ENCODE measurements around the gene HEBP1.

Gene HEBP1

DNA sequence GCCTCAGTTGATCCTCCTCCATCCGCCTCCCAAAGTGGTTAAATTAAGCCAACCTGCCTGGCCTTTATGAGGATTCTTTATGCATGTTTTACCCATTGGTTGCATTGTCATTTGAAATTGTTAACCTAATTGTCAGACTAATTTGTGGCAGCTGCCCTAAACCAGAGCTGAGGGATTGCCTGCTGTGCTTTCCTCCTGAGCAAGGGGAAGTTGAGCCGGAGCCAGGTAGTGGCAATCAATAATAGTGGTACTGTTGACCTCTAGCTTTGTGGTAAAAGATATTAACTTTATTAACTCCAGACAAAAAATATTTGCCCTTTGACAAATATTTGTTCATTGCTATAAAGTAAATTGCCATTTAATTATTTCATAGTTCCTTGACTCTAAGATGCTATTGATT lies 5.6 kb upstream of the HEBP1 start:
- TF ChIP-seq CTCF (IDR thresholded peaks at IDR 0.05; ENCODE audit: low read depth, low read length): no peak
- no peak for DNase-seq (ENCODE audit: low read depth in 2 of 2)
- no peak overlapping the region for H3K4me3 ChIP-seq (replicated peaks in 1 of 2; ENCODE audit: low read depth in 2 of 2, low read length in 2 of 2)

GRCh38 chr12:13004986-13005385 lies 4.9 kb upstream of the HEBP1 start:
- TF ChIP-seq CTCF (IDR thresholded peaks at IDR 0.05; ENCODE audit: low read depth, low read length): no peak
- DNase-seq (ENCODE audit: low read depth in 2 of 2): no peak
- no peak overlapping the region for H3K4me3 ChIP-seq (replicated peaks in 1 of 2; ENCODE audit: low read depth in 2 of 2, low read length in 2 of 2)

DNA sequence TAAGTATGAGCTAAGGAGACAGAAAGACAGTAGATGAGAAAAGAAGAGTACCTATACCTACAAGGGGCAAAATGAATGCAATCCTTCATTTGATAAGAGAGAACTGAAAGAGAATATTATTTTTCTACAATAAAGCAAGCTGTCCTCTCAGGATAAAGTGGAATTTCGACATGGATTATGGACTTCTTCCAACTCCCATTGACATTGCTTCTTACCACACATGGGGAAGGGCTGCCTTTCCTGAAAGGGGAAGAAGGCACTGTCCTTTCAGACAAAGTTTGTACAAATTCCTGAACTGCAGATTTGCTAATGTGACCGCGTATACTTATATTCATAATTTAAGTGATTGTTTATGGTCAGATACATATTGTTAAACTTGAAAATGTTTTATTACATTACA lies 4.3 kb upstream of the HEBP1 start:
- DNase-seq (ENCODE audit: low read depth in 2 of 2): peak in 1 of 2 donors; percentile 64
- no peak for TF ChIP-seq CTCF (IDR thresholded peaks at IDR 0.05; ENCODE audit: low read depth, low read length)
- H3K4me3 ChIP-seq (replicated peaks in 1 of 2; ENCODE audit: low read depth in 2 of 2, low read length in 2 of 2): no peak overlapping the region

DNA sequence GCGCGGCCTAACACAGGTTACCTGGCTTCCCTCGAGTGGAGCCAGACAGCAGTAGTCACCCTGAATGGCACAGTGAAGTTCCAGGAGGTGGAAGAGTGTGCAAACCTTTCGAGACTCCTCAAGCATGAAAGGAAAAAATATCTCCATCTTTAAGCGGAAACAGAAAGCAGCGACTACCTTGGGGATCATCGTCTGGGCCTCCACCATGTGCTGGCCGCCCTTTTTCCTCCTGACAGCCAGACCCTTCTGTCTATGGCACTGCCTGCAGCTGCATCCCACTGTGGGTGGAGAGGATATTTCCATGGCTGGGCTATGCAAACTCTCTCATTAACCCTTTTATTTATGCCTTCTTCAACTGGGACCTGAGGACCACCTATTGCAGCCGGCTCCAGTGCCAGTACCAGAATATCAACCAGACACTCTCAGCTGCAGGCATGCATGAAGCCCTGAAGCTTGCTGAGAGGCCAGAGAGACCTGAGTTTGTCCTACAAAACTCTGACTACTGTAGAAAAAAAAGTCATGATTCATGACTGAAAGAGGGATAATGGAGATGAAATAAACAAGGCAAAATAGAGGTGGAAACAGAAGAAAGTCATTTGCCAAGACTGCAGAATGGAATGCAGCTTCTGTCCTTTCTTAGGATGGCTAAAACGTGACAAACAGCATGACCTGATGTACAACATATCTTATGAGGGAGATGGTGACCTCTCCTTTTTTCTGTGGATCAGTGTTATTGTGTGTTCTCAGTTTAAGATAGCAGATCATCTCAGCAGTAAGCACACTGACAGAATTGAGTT lies 2.4 kb upstream of the HEBP1 start:
- no peak for TF ChIP-seq CTCF (IDR thresholded peaks at IDR 0.05; ENCODE audit: low read depth, low read length)
- no peak overlapping the region for H3K4me3 ChIP-seq (replicated peaks in 1 of 2; ENCODE audit: low read depth in 2 of 2, low read length in 2 of 2)
- no peak for DNase-seq (ENCODE audit: low read depth in 2 of 2)

- no peak for TF ChIP-seq CTCF (IDR thresholded peaks at IDR 0.05; ENCODE audit: low read depth, low read length)
- DNase-seq (ENCODE audit: low read depth in 2 of 2): no peak
- peak overlapping the region; percentile 57 to 94 for H3K4me3 ChIP-seq (replicated peaks in 1 of 2; ENCODE audit: low read depth in 2 of 2, low read length in 2 of 2)
Measured at GRCh38 chr12:13001775-13002040, 1.6 kb upstream of the HEBP1 start.

DNA sequence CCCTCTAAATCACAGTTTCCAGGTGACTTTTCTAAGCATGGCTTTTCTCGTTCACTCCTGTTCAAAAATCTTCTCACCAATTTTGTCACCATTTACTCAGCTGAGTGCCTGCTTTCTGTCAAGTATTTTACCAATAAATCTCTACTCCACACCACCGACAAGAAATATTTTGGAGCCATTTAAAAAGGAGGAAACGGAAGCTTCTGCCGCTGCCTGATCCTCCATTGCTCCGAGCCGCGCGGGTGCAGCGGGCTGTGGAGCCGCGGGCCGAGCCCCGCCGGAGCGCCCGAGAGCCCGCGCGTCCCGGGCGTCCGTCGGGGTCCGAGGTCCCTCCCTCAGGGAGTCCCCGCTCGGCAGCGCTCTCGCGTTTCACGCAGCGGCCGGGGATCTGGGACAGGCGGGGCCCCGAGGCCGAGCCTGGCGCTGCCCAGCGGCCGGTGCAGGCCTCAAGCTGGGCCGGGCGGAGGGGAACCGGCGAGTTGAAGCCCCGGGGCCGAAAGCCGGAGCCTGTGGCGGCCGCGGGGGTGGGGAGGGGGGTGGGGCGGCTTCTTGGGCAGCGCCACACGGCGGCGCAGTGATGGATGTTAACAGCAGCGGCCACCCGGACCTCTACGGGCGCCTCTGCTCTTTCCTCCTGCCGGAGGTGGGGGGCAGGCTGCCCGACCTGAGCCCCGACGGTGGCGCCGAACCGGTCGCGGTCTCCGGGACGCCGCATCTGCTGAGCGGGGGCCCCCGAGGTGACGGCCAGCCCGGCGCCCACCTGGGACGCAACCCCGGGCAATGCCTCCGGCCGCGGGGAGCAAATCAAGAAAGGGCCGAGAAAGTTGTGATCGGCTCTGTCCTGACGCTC lies 1.1 kb upstream of the HEBP1 start:
- H3K4me3 ChIP-seq (replicated peaks in 1 of 2; ENCODE audit: low read depth in 2 of 2, low read length in 2 of 2): peak overlapping the region; percentile 57 to 94
- peak; percentile 58 to 68 for DNase-seq (ENCODE audit: low read depth in 2 of 2)
- TF ChIP-seq CTCF (IDR thresholded peaks at IDR 0.05; ENCODE audit: low read depth, low read length): peak; percentile 35

Measured in cardiac fibroblast (primary cell).